H1 (cell line): ENCODE measurements around the gene NKAIN2. TPM values are rescaled to one million over a fixed set of nuclear protein-coding genes. Genes with fewer than 3 reads are reported as not detected.

Source experiments
- CTCF ChIA-PET: fragments of 300-600 bp; sonication (Branson Sonifier 250); formaldehyde crosslinking; loops from one replicate; lab custom pipeline; 2021; ENCODE audit not compliant: partially characterized antibody; lab: Charles Lee
- POLR2A ChIA-PET: fragments of 300-600 bp; sonication (Branson Sonifier 250); formaldehyde crosslinking; loops from one replicate; lab custom pipeline; 2021; ENCODE audit warnings: inconsistent platforms; ENCODE audit not compliant: partially characterized antibody; lab: Charles Lee
- DNase-seq, 2 experiments: peaks; one replicate each; pipeline versions ENCODE4 v3.0.0 to v3.0.0-alpha.2; 2010 to 2022; ENCODE audit warnings: low spot score in 2 of 2, low read depth in 1 of 2, mixed read lengths in 1 of 2
- FAIRE-seq: peaks from 2 replicates; lab custom pipeline; 2011; peaks lifted over from hg19 to GRCh38; lab: Jason Lieb, UNC
- H2AFZ ChIP-seq: 2 replicates; pipeline ENCODE4 v1.8.1; 2012; ENCODE audit warnings: low read length, inconsistent platforms
- H2AK5ac ChIP-seq: 2 replicates; pipeline ENCODE4 v1.6.1; 2013; ENCODE audit warnings: low read depth, low read length
- H2BK120ac ChIP-seq: replicated peaks from 2 replicates; pipeline ENCODE3; 2013; ENCODE audit warnings: low read depth, low read length, inconsistent platforms
- H2BK12ac ChIP-seq: 2 replicates; pipeline ENCODE4 v1.6.1; 2013; ENCODE audit warnings: low read depth, low read length
- H2BK15ac ChIP-seq: 2 replicates; pipeline ENCODE4 v1.6.1; 2013; ENCODE audit warnings: low read length
- H2BK20ac ChIP-seq: 2 replicates; pipeline ENCODE4 v1.6.1; 2013; ENCODE audit warnings: low read length
- H2BK5ac ChIP-seq: 2 replicates; pipeline ENCODE4 v1.6.1; 2013; ENCODE audit warnings: low read depth, low read length
- H3K14ac ChIP-seq: 2 replicates; pipeline ENCODE4 v1.6.1; 2013; ENCODE audit warnings: inconsistent platforms; ENCODE audit not compliant: insufficient read length
- H3K18ac ChIP-seq: 2 replicates; pipeline ENCODE4 v1.6.1; 2013; ENCODE audit warnings: low read length; ENCODE audit errors: extremely low read depth
- H3K23ac ChIP-seq: 2 replicates; pipeline ENCODE4 v1.6.1; 2013; ENCODE audit warnings: inconsistent platforms; ENCODE audit not compliant: insufficient read length
- H3K23me2 ChIP-seq: 2 replicates; pipeline ENCODE4 v1.6.1; 2013; ENCODE audit warnings: low read depth, low read length
- H3K27ac ChIP-seq: 2 replicates; pipeline ENCODE4 v1.6.1; 2011; ENCODE audit warnings: low read depth, low read length, inconsistent platforms
- H3K27me3 ChIP-seq, 4 experiments: replicated peaks in 1 of 4; 1 replicate in 1 of 4; 2 replicates in 3 of 4; pipeline versions ENCODE4 v1.6.1 to v1.8.1; 2011 to 2013; ENCODE audit warnings: low read length in 3 of 4, mild to moderate bottlenecking in 3 of 4, inconsistent platforms in 2 of 4, mixed read lengths in 2 of 4, moderate library complexity in 1 of 4; ENCODE audit not compliant: control insufficient read depth in 3 of 4, insufficient read depth in 3 of 4; ENCODE audit errors: extremely low read depth in 1 of 4
- H3K36me3 ChIP-seq, 4 experiments: 2 replicates each; pipeline versions ENCODE4 v1.6.1 to v1.8.1; 2011 to 2013; ENCODE audit warnings: mild to moderate bottlenecking in 4 of 4, low read length in 3 of 4, moderate library complexity in 2 of 4, control low read depth in 1 of 4, inconsistent platforms in 1 of 4; ENCODE audit not compliant: insufficient read depth in 4 of 4, control insufficient read depth in 2 of 4
- H3K4ac ChIP-seq: replicated peaks from 2 replicates; pipeline ENCODE3; 2013; ENCODE audit warnings: low read length, low read depth, mixed read lengths, inconsistent platforms; ENCODE audit not compliant: insufficient read length
- H3K4me1 ChIP-seq, 4 experiments: replicated peaks in 1 of 4; 1 replicate in 1 of 4; 2 replicates in 3 of 4; pipeline versions ENCODE4 v1.6.1 to v1.8.1; 2011 to 2013; ENCODE audit warnings: low read length in 3 of 4, inconsistent platforms in 2 of 4, mixed read lengths in 1 of 4; ENCODE audit not compliant: insufficient read depth in 4 of 4, control insufficient read depth in 3 of 4
- H3K4me2 ChIP-seq, 2 experiments: 2 replicates each; pipeline versions ENCODE4 v1.6.1 to v1.8.1; 2011 to 2013; ENCODE audit warnings: low read depth in 2 of 2, low read length in 2 of 2, control low read depth in 1 of 2, inconsistent platforms in 1 of 2, mild to moderate bottlenecking in 1 of 2; ENCODE audit not compliant: insufficient read depth in 1 of 2
- H3K4me3 ChIP-seq, 4 experiments: fragments of 200-600, 300-600 bp in 1 of 4; sonication (generic), shearing (Covaris generic), sonication (Bioruptor Twin) in 1 of 4; 2 replicates each; pipeline versions ENCODE4 v1.5.1 to v1.8.1; 2011 to 2016; ENCODE audit warnings: low read length in 4 of 4, low read depth in 3 of 4, control low read depth in 2 of 4, inconsistent platforms in 2 of 4, mild to moderate bottlenecking in 2 of 4, mixed read lengths in 1 of 4, moderate library complexity in 1 of 4; ENCODE audit not compliant: insufficient read depth in 2 of 4; ENCODE audit errors: extremely low read depth in 1 of 4
- H3K56ac ChIP-seq: replicated peaks from 2 replicates; pipeline ENCODE3; 2013; ENCODE audit warnings: low read depth, mild to moderate bottlenecking, mixed read lengths, low read length, inconsistent platforms; ENCODE audit not compliant: insufficient read length
- H3K79me1 ChIP-seq: 2 replicates; pipeline ENCODE4 v1.6.1; 2013; ENCODE audit warnings: low read depth, low read length, control low read depth
- H3K79me2 ChIP-seq, 2 experiments: 2 replicates each; pipeline versions ENCODE4 v1.6.1 to v1.8.1; 2012 to 2013; ENCODE audit warnings: low read length in 2 of 2, mild to moderate bottlenecking in 2 of 2, inconsistent platforms in 1 of 2; ENCODE audit not compliant: insufficient read depth in 2 of 2, control insufficient read depth in 1 of 2
- H3K9ac ChIP-seq, 4 experiments: replicated peaks in 1 of 4; 1 replicate in 1 of 4; 2 replicates in 3 of 4; pipeline versions ENCODE4 v1.6.1 to v1.8.1; 2011 to 2013; ENCODE audit warnings: low read depth in 3 of 4, low read length in 3 of 4, control low read depth in 2 of 4, mild to moderate bottlenecking in 2 of 4, moderate library complexity in 2 of 4, inconsistent platforms in 1 of 4; ENCODE audit errors: extremely low read depth in 1 of 4
- H3K9me3 ChIP-seq, 2 experiments: 2 replicates each; pipeline versions ENCODE4 v1.6.1 to v1.8.1; 2012 to 2013; ENCODE audit warnings: mild to moderate bottlenecking in 2 of 2, moderate library complexity in 2 of 2, control low read depth in 1 of 2, inconsistent platforms in 1 of 2, low read depth in 1 of 2, low read length in 1 of 2, mixed read lengths in 1 of 2; ENCODE audit not compliant: insufficient read depth in 2 of 2
- H4K20me1 ChIP-seq, 2 experiments: replicated peaks in 1 of 2; 2 replicates each; pipeline versions ENCODE3 to v1.8.1; 2011 to 2013; ENCODE audit warnings: inconsistent platforms in 2 of 2, low read length in 2 of 2, mild to moderate bottlenecking in 1 of 2; ENCODE audit not compliant: insufficient read depth in 2 of 2, control insufficient read depth in 1 of 2
- H4K5ac ChIP-seq: 2 replicates; pipeline ENCODE4 v1.6.1; 2013; ENCODE audit warnings: low read length, low read depth, mixed read lengths, inconsistent platforms; ENCODE audit not compliant: insufficient read length
- H4K8ac ChIP-seq: 2 replicates; pipeline ENCODE4 v1.8.0; 2013; ENCODE audit warnings: mild to moderate bottlenecking, moderate library complexity, low read length, inconsistent platforms; ENCODE audit not compliant: insufficient read depth; ENCODE audit errors: extremely low read depth
- H4K91ac ChIP-seq: replicated peaks from 2 replicates; pipeline ENCODE3; 2013; ENCODE audit warnings: low read length, mixed read lengths, inconsistent platforms; ENCODE audit not compliant: insufficient read length
- ASH2L ChIP-seq: fragments of 200-600, 300-600 bp; sonication (generic); IDR thresholded peaks from one replicate; pipeline ENCODE4 v1.7.1; 2017; ENCODE audit warnings: low read length
- CBX5 ChIP-seq: fragments of 300-800, 300-1000 bp; sonication (generic); IDR thresholded peaks from 2 replicates; pipeline ENCODE4 v1.7.1; 2016; ENCODE audit warnings: antibody characterized with exemption, low read length, low read depth
- CHD2 ChIP-seq: IDR thresholded peaks from 2 replicates; pipeline ENCODE4 v1.6.1; 2012; ENCODE audit warnings: low read length, improper control_type of control experiment
- EGR1 ChIP-seq: IDR thresholded peaks from 2 replicates; pipeline ENCODE4 v1.6.1; 2011; ENCODE audit warnings: low read depth, low read length, borderline replicate concordance
- EP300 ChIP-seq, 2 experiments: IDR thresholded peaks; 1 replicate in 1 of 2; 2 replicates in 1 of 2; pipeline ENCODE4 v1.6.1; 2011 to 2012; ENCODE audit warnings: low read depth in 2 of 2, low read length in 2 of 2, mild to moderate bottlenecking in 2 of 2, borderline replicate concordance in 1 of 2, inconsistent platforms in 1 of 2, moderate library complexity in 1 of 2
- HDAC6 ChIP-seq: IDR thresholded peaks from one replicate; pipeline ENCODE4 v1.7.1; 2012; ENCODE audit warnings: low read depth, mild to moderate bottlenecking, inconsistent platforms, low read length, moderate library complexity
- NRF1 ChIP-seq: IDR thresholded peaks from 2 replicates; pipeline ENCODE4 v1.6.1; 2011; ENCODE audit warnings: mild to moderate bottlenecking, low read depth, low read length, improper control_type of control experiment
- POLR2AphosphoS5 ChIP-seq: IDR thresholded peaks from 2 replicates; pipeline ENCODE4 v1.6.1; 2011; ENCODE audit warnings: low read depth, low read length
- RFX5 ChIP-seq: IDR thresholded peaks from 2 replicates; pipeline ENCODE4 v1.6.1; 2011; ENCODE audit warnings: low read depth, low read length, improper control_type of control experiment, borderline replicate concordance
- RNF2 ChIP-seq: fragments of 200-900, 300-1000 bp; sonication (generic); IDR thresholded peaks from 2 replicates; pipeline ENCODE4 v1.7.1; 2016; ENCODE audit warnings: borderline replicate concordance, low read depth, mild to moderate bottlenecking, antibody characterized with exemption, low read length; ENCODE audit not compliant: poor library complexity, severe bottlenecking; ENCODE audit errors: missing control alignments
- SIN3A ChIP-seq, 2 experiments: IDR thresholded peaks in 1 of 2; conservative IDR thresholded peaks in 1 of 2; 2 replicates each; pipeline ENCODE4 v1.6.1; 2011 to 2012; ENCODE audit warnings: low read length in 2 of 2, improper control_type of control experiment in 1 of 2, low read depth in 1 of 2, mild to moderate bottlenecking in 1 of 2
- SIRT6 ChIP-seq: IDR thresholded peaks from one replicate; pipeline ENCODE4 v1.7.1; 2012; ENCODE audit warnings: low read length, inconsistent platforms
- WGBS, 2 experiments: shearing (Covaris generic) in 1 of 2; methylation state at CpG; one replicate each; pipeline versions ENCODE4 v1.1.6 to v1.1.7; 2013 to 2015; ENCODE audit warnings: low lambda C conversion rate in 2 of 2, mixed read lengths in 2 of 2, inconsistent platforms in 1 of 2, low coverage in 1 of 2, missing lambda C conversion rate in 1 of 2; ENCODE audit not compliant: insufficient replicate concordance in 2 of 2, insufficient coverage in 1 of 2, insufficient read length in 1 of 2; ENCODE audit errors: extremely low coverage in 1 of 2, missing lambda C conversion rate in 1 of 2; 5-methylcytosine and 5-hydroxymethylcytosine counted together
- polyA plus RNA-seq, 7 experiments: library from polyadenylated mRNA; depleted of rRNA in 3 of 7; stranded (reverse) in 5 of 7; unstranded in 2 of 7; fragments of >200 nt in 5 of 7; fragments of 200-250 nt in 2 of 7; gene quantifications; 1 replicate in 5 of 7; 2 replicates in 1 of 7; 4 replicates in 1 of 7; pipeline versions ENCODE4 v1.2.1 to v1.2.3, GENCODE V29; 2011 to 2013; ENCODE audit warnings: missing spikeins in 2 of 7, mixed read lengths in 2 of 7
- total RNA-seq: library from RNA; stranded (reverse); fragmentation: NEBNext Ultra II Directional; extraction: Animal tissue kit (Norgen Biotek cat#: 25700); gene quantifications from 2 replicates; pipeline ENCODE4 v1.2.1, GENCODE V29; 2021

NKAIN2 gene
- total and polyA plus RNA-seq, 2 of the 8 experiments (the other 6 are each of a cell fraction or from before 2014, with no cell fraction given) = 0.20 to 0.34 TPM

DNA sequence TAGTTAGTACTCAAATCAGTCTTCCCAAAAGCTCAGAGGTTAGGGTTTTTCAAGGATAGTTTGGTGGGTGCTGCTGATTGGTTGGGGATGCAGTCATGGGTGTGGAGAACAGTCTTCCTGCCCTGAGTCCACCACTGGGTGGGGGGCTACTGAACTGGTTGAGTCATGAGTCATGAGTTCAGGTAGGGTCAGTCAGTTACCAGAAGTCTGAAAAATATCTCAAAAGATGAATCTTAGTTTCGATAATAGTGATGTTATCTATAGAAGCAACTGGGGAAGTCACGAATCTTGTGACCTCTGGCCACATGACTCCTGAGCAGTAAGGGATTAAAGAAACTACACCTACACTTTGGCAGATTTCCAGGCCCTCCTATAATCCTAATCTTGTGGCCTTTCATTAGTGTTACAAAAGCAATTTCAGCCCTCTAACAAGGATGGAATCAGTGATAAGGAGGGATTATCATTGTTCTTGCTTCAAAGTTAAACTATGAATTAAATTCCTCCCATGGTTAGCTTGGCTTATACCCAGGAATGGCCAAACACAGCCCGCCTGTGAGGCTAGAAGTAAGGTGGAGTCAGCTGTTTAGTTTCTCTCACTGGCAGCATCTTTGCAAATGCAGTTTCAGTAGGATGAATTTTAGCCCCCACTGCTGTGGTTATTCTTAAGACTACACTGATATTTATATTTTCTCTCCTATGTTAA, 33.3 kb upstream of the NKAIN2 start:
- Histone ChIP-seq H3K18ac (peak overlapping the region; percentile 84; the same call in 1 of the 2 replicates), H2BK5ac (peak overlapping the region; percentile 52; the same call in 1 of the 2 replicates), H3K4me2 (0 out of 4 replicates have a peak overlapping the region, but pooled peaks of 1 of the 2 experiments have one; percentile 23), H2BK12ac (no peak overlapping the region), H3K56ac (no peak overlapping the region), H3K79me2 (no peaks in the 10 kb centered on the region), H3K27me3 (no peaks in the 10 kb centered on the region), H3K9ac (no peak overlapping the region), H3K36me3 (no peaks in the 10 kb centered on the region), H4K91ac (no peak overlapping the region), H2AK5ac (no peak overlapping the region), H4K5ac (no peak overlapping the region), H4K20me1 (no peaks in the 10 kb centered on the region), H3K9me3 (no peaks in the 10 kb centered on the region), H2BK120ac (peak overlapping the region; percentile 26), H3K79me1 (no peaks in the 10 kb centered on the region), H3K23me2 (no peaks in the 10 kb centered on the region), H3K14ac (no peak overlapping the region), H2BK20ac (0 out of 2 replicates have a peak overlapping the region, but pooled peaks have one; percentile 27), H3K27ac (no peak overlapping the region), H2BK15ac (no peak overlapping the region), H3K4ac (no peak overlapping the region), H4K8ac (no peak overlapping the region), H3K4me1 (peaks cover 4 to 19% (median 6%) of the 10 kb centered on the region in 4 experiments; a peak in 6 of 7 replicates), H3K4me3 (no peak overlapping the region), H3K23ac (no peak overlapping the region), H2AFZ (no peak overlapping the region; the same call in 1 of the 2 replicates)
- CTCF ChIA-PET = no interaction called here
- no peak for FAIRE-seq
- DNase-seq = no peak
- POLR2A ChIA-PET = interaction anchor here (0.9 kb wide), 1 partner anchor 8 kb away, joined by 4 read pairs; no protein-coding TSS in a partner anchor
- WGBS, 2 experiments = 98% methylated on average over 3 of the region's 3 CpGs; no CpG with 5 or more reads in 1 of the 2 experiments
- TF ChIP-seq EP300 (IDR thresholded peaks at IDR 0.05; ENCODE audit: borderline replicate concordance in 1 of 2, low read depth in 2 of 2, low read length in 2 of 2) = no peak
- TF ChIP-seq NRF1 = no peak
- no peak for TF ChIP-seq SIRT6
- no peak for TF ChIP-seq SIN3A (conservative IDR thresholded peaks at IDR 0.05 in 1 of 2, IDR thresholded peaks at IDR 0.05 in 1 of 2; ENCODE audit: low read depth in 1 of 2, low read length in 2 of 2)
- no peak for TF ChIP-seq CHD2
- no peak for TF ChIP-seq POLR2AphosphoS5
- no peak for TF ChIP-seq RNF2
- no peak for TF ChIP-seq CBX5
- no peak for TF ChIP-seq EGR1
- no peak for TF ChIP-seq ASH2L
- TF ChIP-seq RFX5 = no peak
- TF ChIP-seq HDAC6 = no peak
